ENCODE results near the gene FREM3. TPM values are rescaled to one million over a fixed set of nuclear protein-coding genes. Genes with fewer than 3 reads are reported as not detected.

FREM3 gene
- total RNA-seq, 1 experiment from 2014 or later, result not detected

DNA sequence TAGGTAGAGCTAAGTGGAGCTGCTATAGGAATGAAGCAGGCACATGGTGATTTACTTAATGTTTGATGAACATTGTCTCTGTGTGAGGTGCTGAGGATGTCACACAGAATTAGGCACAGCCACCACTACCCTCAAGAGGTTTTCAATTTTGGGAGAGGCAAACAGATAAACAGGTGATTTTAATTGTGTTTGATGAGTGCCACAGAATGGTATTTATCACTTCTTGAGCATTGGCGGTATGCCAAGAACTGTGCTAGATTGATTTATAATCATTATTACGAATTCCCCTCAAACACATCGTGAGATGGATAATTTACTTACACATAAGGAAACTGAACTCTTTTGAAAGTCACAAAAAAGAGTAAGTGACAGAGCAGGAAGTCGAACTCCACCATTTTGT lies 74.8 kb downstream of the FREM3 start:
- no peak overlapping the region for H3K27ac ChIP-seq (ENCODE audit: low read length)
- no peaks in the 10 kb centered on the region for H3K9me3 ChIP-seq (ENCODE audit: low read length)
- H3K4me2 ChIP-seq (ENCODE audit: low read depth, low read length, poor library complexity, severe bottlenecking), result no peak overlapping the region
- H3K9me2 ChIP-seq (replicated peaks; ENCODE audit: insufficient read depth, low read length), result no peaks in the 10 kb centered on the region
- H3K4me3 ChIP-seq (ENCODE audit: low read length), result no peak overlapping the region
- peaks cover 10% of the 10 kb centered on the region for H3K4me1 ChIP-seq (ENCODE audit: low read length)
- DNase-seq, result no peak
- H3K79me2 ChIP-seq (ENCODE audit: low read length), result no peaks in the 10 kb centered on the region
- no peak overlapping the region for H2AFZ ChIP-seq (ENCODE audit: low read length)
- H3K36me3 ChIP-seq (ENCODE audit: insufficient read depth, low read length), result no peaks in the 10 kb centered on the region
- 0 out of 2 replicates have a peak, but pooled peaks cover 3% of the 10 kb centered on the region for H4K20me1 ChIP-seq (ENCODE audit: insufficient read depth, low read depth, low read length)
- H3K27me3 ChIP-seq (ENCODE audit: low read length), result no peaks in the 10 kb centered on the region
- H3K9ac ChIP-seq (ENCODE audit: low read length), result no peak overlapping the region

DNA sequence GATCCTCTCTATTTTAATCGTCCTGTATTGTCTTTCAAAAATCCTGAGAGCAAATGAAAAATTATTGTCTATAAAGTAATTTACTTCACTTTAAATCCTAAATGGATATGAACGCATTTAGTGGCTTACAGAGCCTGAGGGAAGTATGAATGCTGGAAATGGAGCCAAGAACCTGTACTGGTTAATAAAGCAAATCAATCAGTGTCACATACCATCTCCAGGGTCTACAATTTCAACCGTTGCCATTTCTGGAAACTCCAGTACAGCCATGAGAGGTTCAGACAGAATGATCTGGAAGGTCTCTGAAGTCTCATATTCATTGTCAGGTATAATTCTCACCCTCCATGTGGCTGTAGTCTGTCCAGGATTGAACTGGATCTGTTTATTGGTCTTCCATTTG lies 76.6 kb downstream of the FREM3 start:
- Histone ChIP-seq H3K79me2 (ENCODE audit: low read length) (no peaks in the 10 kb centered on the region), H3K27ac (ENCODE audit: low read length) (no peak overlapping the region), H3K36me3 (ENCODE audit: insufficient read depth, low read length) (no peaks in the 10 kb centered on the region), H3K9me3 (ENCODE audit: low read length) (no peaks in the 10 kb centered on the region), H3K9me2 (replicated peaks; ENCODE audit: insufficient read depth, low read length) (no peaks in the 10 kb centered on the region), H2AFZ (ENCODE audit: low read length) (no peak overlapping the region), H3K4me1 (ENCODE audit: low read length) (peaks cover 22% of the 10 kb centered on the region), H3K27me3 (ENCODE audit: low read length) (no peaks in the 10 kb centered on the region), H4K20me1 (ENCODE audit: insufficient read depth, low read depth, low read length) (0 out of 2 replicates have a peak, but pooled peaks cover 3% of the 10 kb centered on the region), H3K4me2 (ENCODE audit: low read depth, low read length, poor library complexity, severe bottlenecking) (no peak overlapping the region), H3K9ac (ENCODE audit: low read length) (no peak overlapping the region), H3K4me3 (ENCODE audit: low read length) (no peak overlapping the region)
- no peak for DNase-seq

DNA sequence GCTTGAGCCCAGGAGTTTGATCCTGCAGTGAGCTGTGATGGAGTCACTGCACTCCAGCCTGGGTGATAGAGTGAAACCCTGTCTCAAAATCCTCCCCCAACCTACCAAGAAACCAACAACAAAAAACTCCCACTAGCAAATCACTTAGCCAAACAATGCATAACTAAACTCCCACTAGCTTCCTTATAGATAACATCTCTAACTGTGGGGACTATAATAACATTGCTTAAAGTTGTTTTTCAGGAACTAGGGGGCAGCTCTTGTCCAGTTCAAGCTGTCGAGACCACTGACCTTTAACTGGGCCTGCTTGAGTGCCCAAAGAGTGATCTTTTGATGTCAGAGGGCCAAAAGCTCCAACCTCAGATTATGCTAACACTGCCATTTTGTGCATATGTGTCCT lies 81.7 kb downstream of the FREM3 start:
- H3K9ac ChIP-seq (ENCODE audit: low read length), result no peak overlapping the region

DNA sequence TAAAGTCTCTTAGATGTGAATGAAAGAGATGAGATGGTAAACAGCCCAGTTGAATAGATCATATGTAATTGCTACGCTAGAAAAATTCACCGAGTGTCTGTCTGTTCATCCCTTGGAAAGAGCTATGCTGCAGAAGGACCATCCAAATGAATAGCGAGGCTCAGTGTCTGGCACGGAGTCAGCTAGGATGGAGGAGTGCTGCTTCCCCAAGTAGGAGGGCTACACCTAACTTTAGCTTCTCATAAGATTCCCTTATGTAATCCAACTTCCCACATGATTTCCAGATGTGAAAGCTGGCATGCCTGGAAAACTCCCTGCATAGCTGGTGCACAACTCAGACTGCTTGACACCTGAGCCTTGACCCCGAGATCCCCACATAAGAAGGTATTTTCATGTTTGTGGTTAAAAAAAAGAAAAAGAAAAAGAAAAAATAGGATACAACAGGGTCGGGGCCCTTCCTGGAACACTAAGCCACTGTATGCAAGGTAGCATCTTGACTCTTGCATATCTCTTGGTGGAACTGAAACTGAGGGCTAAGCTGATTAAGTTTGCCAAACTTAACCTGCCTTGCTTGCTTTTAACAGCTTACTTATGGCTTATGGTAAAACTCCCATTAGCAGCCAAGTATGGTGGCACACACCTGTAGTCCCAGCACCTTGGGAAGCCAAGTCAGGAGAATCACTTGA lies 82.3 kb downstream of the FREM3 start:
- no peaks in the 10 kb centered on the region for H3K79me2 ChIP-seq (ENCODE audit: low read length)
- no peak overlapping the region for H2AFZ ChIP-seq (ENCODE audit: low read length)
- H3K4me3 ChIP-seq (ENCODE audit: low read length), result no peak overlapping the region
- H3K27ac ChIP-seq (ENCODE audit: low read length), result no peak overlapping the region
- no peak for DNase-seq
- H3K36me3 ChIP-seq (ENCODE audit: insufficient read depth, low read length), result no peaks in the 10 kb centered on the region
- H3K4me1 ChIP-seq (ENCODE audit: low read length), result peaks cover 30% of the 10 kb centered on the region
- H3K9ac ChIP-seq (ENCODE audit: low read length), result no peak overlapping the region
- 0 out of 2 replicates have a peak, but pooled peaks cover 5% of the 10 kb centered on the region for H4K20me1 ChIP-seq (ENCODE audit: insufficient read depth, low read depth, low read length)
- no peaks in the 10 kb centered on the region for H3K9me3 ChIP-seq (ENCODE audit: low read length)
- 0 out of 2 replicates have a peak, but pooled peaks cover 3% of the 10 kb centered on the region for H3K27me3 ChIP-seq (ENCODE audit: low read length)
- no peak overlapping the region for H3K4me2 ChIP-seq (ENCODE audit: low read depth, low read length, poor library complexity, severe bottlenecking)
- H3K9me2 ChIP-seq (replicated peaks; ENCODE audit: insufficient read depth, low read length), result no peaks in the 10 kb centered on the region

More for the DNA sequence above, 81.7 kb downstream of the FREM3 start:
- Histone ChIP-seq H2AFZ (ENCODE audit: low read length) (no peak overlapping the region), H3K36me3 (ENCODE audit: insufficient read depth, low read length) (no peaks in the 10 kb centered on the region), H3K27me3 (ENCODE audit: low read length) (0 out of 2 replicates have a peak, but pooled peaks cover 3% of the 10 kb centered on the region), H3K4me2 (ENCODE audit: low read depth, low read length, poor library complexity, severe bottlenecking) (no peak overlapping the region), H3K79me2 (ENCODE audit: low read length) (no peaks in the 10 kb centered on the region), H3K4me3 (ENCODE audit: low read length) (no peak overlapping the region), H3K27ac (ENCODE audit: low read length) (no peak overlapping the region), H4K20me1 (ENCODE audit: insufficient read depth, low read depth, low read length) (no peaks in the 10 kb centered on the region), H3K9me3 (ENCODE audit: low read length) (no peaks in the 10 kb centered on the region), H3K9me2 (replicated peaks; ENCODE audit: insufficient read depth, low read length) (no peaks in the 10 kb centered on the region), H3K4me1 (ENCODE audit: low read length) (peaks cover 30% of the 10 kb centered on the region)
- DNase-seq, result no peak

DNA sequence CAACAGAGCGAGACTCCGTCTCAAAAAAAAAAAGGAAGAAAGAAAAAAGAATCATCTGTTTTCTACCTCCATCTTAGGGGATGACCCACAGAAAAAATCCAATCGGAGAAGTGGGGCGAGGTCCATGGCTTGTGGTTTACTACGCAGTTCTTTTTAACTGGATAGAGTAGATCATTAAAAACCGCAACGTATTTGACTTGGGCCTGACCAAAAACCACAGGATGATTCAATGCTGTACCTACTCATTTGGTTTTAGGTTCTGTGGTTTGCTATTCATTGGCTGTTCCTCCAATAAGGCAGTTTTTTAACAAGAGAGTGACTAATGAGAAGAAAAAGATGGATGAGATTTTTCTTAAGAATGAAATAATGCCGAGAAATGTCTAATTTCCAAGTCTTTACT lies 83.7 kb downstream of the FREM3 start:
- Histone ChIP-seq H3K36me3 (ENCODE audit: insufficient read depth, low read length) (no peaks in the 10 kb centered on the region), H4K20me1 (ENCODE audit: insufficient read depth, low read depth, low read length) (0 out of 2 replicates have a peak, but pooled peaks cover 5% of the 10 kb centered on the region), H3K27me3 (ENCODE audit: low read length) (0 out of 2 replicates have a peak, but pooled peaks cover 3% of the 10 kb centered on the region), H3K9me2 (replicated peaks; ENCODE audit: insufficient read depth, low read length) (no peaks in the 10 kb centered on the region), H3K9me3 (ENCODE audit: low read length) (no peaks in the 10 kb centered on the region), H3K9ac (ENCODE audit: low read length) (no peak overlapping the region), H3K4me2 (ENCODE audit: low read depth, low read length, poor library complexity, severe bottlenecking) (no peak overlapping the region), H3K27ac (ENCODE audit: low read length) (no peak overlapping the region), H3K4me1 (ENCODE audit: low read length) (peaks cover 30% of the 10 kb centered on the region), H2AFZ (ENCODE audit: low read length) (no peak overlapping the region), H3K4me3 (ENCODE audit: low read length) (no peak overlapping the region), H3K79me2 (ENCODE audit: low read length) (no peaks in the 10 kb centered on the region)
- no peak for DNase-seq

DNA sequence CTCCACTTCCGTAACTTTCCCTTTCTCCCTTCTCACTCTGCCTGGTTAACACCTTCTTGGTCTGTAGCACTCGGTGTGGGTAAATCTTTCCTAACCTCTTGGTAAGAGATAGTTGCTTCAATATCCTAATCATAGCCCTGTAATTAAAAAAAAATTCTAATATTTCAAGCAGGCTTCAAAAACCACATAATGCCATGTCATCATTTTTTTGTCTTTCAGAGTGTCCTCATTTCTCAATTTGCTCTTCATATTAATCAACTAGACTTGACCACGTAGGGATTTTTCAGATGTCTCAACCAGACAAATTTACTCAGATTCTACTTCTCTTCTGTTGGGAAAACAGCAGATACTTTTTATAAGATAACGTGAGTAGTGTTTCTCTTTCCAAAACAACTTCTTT lies 91.0 kb downstream of the FREM3 start:
- Histone ChIP-seq H3K9ac (ENCODE audit: low read length) (no peak overlapping the region), H3K36me3 (ENCODE audit: insufficient read depth, low read length) (no peaks in the 10 kb centered on the region), H3K79me2 (ENCODE audit: low read length) (no peaks in the 10 kb centered on the region), H3K4me2 (ENCODE audit: low read depth, low read length, poor library complexity, severe bottlenecking) (no peak overlapping the region), H3K9me2 (replicated peaks; ENCODE audit: insufficient read depth, low read length) (no peaks in the 10 kb centered on the region), H2AFZ (ENCODE audit: low read length) (no peak overlapping the region), H3K27me3 (ENCODE audit: low read length) (no peaks in the 10 kb centered on the region), H3K4me1 (ENCODE audit: low read length) (no peaks in the 10 kb centered on the region), H4K20me1 (ENCODE audit: insufficient read depth, low read depth, low read length) (0 out of 2 replicates have a peak, but pooled peaks cover 5% of the 10 kb centered on the region), H3K9me3 (ENCODE audit: low read length) (no peaks in the 10 kb centered on the region), H3K27ac (ENCODE audit: low read length) (no peak overlapping the region), H3K4me3 (ENCODE audit: low read length) (no peak overlapping the region)
- no peak for DNase-seq

DNA sequence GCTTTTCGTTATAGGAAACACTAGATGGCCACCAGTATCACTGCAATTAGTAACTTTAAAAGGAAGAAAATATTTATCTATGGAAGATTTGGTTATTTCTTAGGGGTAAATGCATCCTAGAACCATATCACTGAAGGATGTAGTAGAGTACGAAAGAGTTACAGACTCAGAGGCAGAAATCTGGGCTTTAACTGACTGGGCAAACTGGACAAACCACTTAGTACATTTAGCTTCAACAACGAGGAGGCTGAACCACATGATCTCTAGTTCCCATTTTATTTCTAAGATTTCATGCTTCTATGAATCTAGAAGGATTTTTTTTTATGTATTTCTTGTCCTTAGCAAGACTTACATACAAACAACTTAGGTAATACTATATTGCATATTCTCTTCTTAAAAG lies 94.0 kb downstream of the FREM3 start:
- H4K20me1 ChIP-seq (ENCODE audit: insufficient read depth, low read depth, low read length), result no peaks in the 10 kb centered on the region
- no peak overlapping the region for H3K4me2 ChIP-seq (ENCODE audit: low read depth, low read length, poor library complexity, severe bottlenecking)
- H3K9ac ChIP-seq (ENCODE audit: low read length), result no peak overlapping the region
- no peak for DNase-seq
- no peaks in the 10 kb centered on the region for H3K9me3 ChIP-seq (ENCODE audit: low read length)
- H2AFZ ChIP-seq (ENCODE audit: low read length), result no peak overlapping the region
- no peaks in the 10 kb centered on the region for H3K9me2 ChIP-seq (replicated peaks; ENCODE audit: insufficient read depth, low read length)
- H3K36me3 ChIP-seq (ENCODE audit: insufficient read depth, low read length), result no peaks in the 10 kb centered on the region
- H3K79me2 ChIP-seq (ENCODE audit: low read length), result no peaks in the 10 kb centered on the region
- H3K4me3 ChIP-seq (ENCODE audit: low read length), result no peak overlapping the region
- no peaks in the 10 kb centered on the region for H3K27me3 ChIP-seq (ENCODE audit: low read length)
- H3K4me1 ChIP-seq (ENCODE audit: low read length), result no peaks in the 10 kb centered on the region
- H3K27ac ChIP-seq (ENCODE audit: low read length), result no peak overlapping the region

DNA sequence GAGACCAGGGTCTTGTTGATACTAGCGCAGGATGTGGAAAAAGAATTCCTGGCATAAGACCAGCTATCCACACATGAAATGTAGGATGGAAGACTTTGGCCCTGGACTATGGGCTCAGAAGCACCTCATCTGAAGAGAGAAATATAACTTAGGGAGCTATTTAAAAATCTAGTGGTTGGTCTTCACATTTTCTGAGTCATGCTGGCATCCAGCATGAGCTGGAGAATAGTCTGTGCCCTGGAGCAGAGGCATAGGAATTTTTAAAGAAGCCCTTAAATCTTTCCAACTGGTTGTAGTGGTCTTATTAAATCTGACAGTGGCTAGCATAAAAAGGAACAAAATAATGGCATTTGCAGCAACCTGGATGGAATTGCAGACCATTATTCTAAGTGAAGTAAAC lies 100.6 kb downstream of the FREM3 start:
- no peak overlapping the region for H3K4me2 ChIP-seq (ENCODE audit: low read depth, low read length, poor library complexity, severe bottlenecking)
- no peaks in the 10 kb centered on the region for H3K9me3 ChIP-seq (ENCODE audit: low read length)

More for the DNA sequence above, 100.6 kb downstream of the FREM3 start:
- H3K36me3 ChIP-seq (ENCODE audit: insufficient read depth, low read length), result no peaks in the 10 kb centered on the region
- no peaks in the 10 kb centered on the region for H3K9me2 ChIP-seq (replicated peaks; ENCODE audit: insufficient read depth, low read length)
- H3K4me3 ChIP-seq (ENCODE audit: low read length), result no peak overlapping the region
- DNase-seq, result no peak
- H3K27me3 ChIP-seq (ENCODE audit: low read length), result no peaks in the 10 kb centered on the region
- H2AFZ ChIP-seq (ENCODE audit: low read length), result no peak overlapping the region
- H3K79me2 ChIP-seq (ENCODE audit: low read length), result no peaks in the 10 kb centered on the region
- H3K4me1 ChIP-seq (ENCODE audit: low read length), result no peaks in the 10 kb centered on the region
- no peaks in the 10 kb centered on the region; the same call in 1 of the 2 replicates for H4K20me1 ChIP-seq (ENCODE audit: insufficient read depth, low read depth, low read length)
- H3K9ac ChIP-seq (ENCODE audit: low read length), result no peak overlapping the region
- H3K27ac ChIP-seq (ENCODE audit: low read length), result no peak overlapping the region
